Transverse colon (tissue), 4 donors: Measurements from ENCODE around the gene ACTR3C. TPM values are rescaled to one million over a fixed set of nuclear protein-coding genes. Genes with fewer than 3 reads are reported as not detected.
"Not testable (repeated sequence)": the region's sequence is repeated elsewhere in the genome, so short reads cannot be mapped to it uniquely, and the experiment has no call there.

ENCODE experiments used
- DNase-seq: peaks from one replicate; pipeline ENCODE4 v3.0.0-alpha.2; 2019
- H3K27ac ChIP-seq, 4 donors: fragments of 200-600 bp; sonication (generic); 2 replicates each; pipeline ENCODE4 v1.5.1; 2016 to 2018; ENCODE audit warnings: inconsistent platforms in 4 of 4
- H3K27me3 ChIP-seq: fragments of 200-600 bp; sonication (generic); 2 replicates; pipeline ENCODE4 v1.5.1; 2017; ENCODE audit warnings: inconsistent platforms
- H3K36me3 ChIP-seq, 4 donors: fragments of 200-600 bp; sonication (generic); 2 replicates each; pipeline ENCODE4 v1.5.1; 2017 to 2019; ENCODE audit warnings: inconsistent platforms in 4 of 4
- H3K4me1 ChIP-seq, 4 donors: fragments of 200-600 bp; sonication (generic); 2 replicates each; pipeline ENCODE4 v1.5.1; 2017 to 2020; ENCODE audit warnings: inconsistent platforms in 4 of 4
- H3K4me3 ChIP-seq, 4 donors: fragments of 200-600 bp; sonication (generic); 1 replicate in 1 of 4; 2 replicates in 3 of 4; pipeline versions ENCODE4 v1.5.1 to v1.6.1; 2017 to 2019; ENCODE audit warnings: inconsistent platforms in 4 of 4
- H3K9me3 ChIP-seq, 2 donors: fragments of 200-600 bp; sonication (generic); 2 replicates each; pipeline ENCODE4 v1.5.1; 2017 to 2019; ENCODE audit warnings: inconsistent platforms in 2 of 2
- WGBS, 2 donors: methylation state at CpG; one replicate each; pipeline ENCODE4 v1.1.5; 2018; ENCODE audit warnings: low coverage in 1 of 2; 5-methylcytosine and 5-hydroxymethylcytosine counted together
- in situ Hi-C, 4 donors: fragments of 200-750 bp; cut with MboI; loops; one replicate each; pipeline versions ENCODE4 v1.15.0 to v1.15.1; 2017; ENCODE audit warnings: low sequenced_read_pairs in 3 of 4, low pct_ligation_motif_present in 1 of 4, low pct_unique_long_range_greater_than_20kb in 1 of 4
- intact Hi-C: fragments of 100-400 bp; cut with DNase I; formaldehyde crosslinking; loops from one replicate; pipeline ENCODE4 v1.15.1; 2023; ENCODE audit warnings: low total_unique reads
- total RNA-seq, 4 donors: library from RNA; depleted of rRNA; stranded (reverse); fragments of >200 nt; gene quantifications; one replicate each; pipeline ENCODE4 v1.1.0, GENCODE V29; 2016
- TF ChIP-seq, protein P1 (sequence below), 5 experiments: fragments of 200-600 bp in 3 of 5; fragments of 450-650 bp in 2 of 5; sonication (generic) in 3 of 5; IDR thresholded peaks; 1 replicate in 2 of 5; 2 replicates in 3 of 5; pipeline ENCODE4 v1.5.1; 2016 to 2017; ENCODE audit warnings: antibody characterized with exemption in 5 of 5, inconsistent platforms in 3 of 5, mild to moderate bottlenecking in 2 of 5, moderate library complexity in 1 of 5

Gene ACTR3C
- total RNA-seq, 4 donors from 2014 or later: 19.9 to 71.1 (median 42.7) TPM

DNA sequence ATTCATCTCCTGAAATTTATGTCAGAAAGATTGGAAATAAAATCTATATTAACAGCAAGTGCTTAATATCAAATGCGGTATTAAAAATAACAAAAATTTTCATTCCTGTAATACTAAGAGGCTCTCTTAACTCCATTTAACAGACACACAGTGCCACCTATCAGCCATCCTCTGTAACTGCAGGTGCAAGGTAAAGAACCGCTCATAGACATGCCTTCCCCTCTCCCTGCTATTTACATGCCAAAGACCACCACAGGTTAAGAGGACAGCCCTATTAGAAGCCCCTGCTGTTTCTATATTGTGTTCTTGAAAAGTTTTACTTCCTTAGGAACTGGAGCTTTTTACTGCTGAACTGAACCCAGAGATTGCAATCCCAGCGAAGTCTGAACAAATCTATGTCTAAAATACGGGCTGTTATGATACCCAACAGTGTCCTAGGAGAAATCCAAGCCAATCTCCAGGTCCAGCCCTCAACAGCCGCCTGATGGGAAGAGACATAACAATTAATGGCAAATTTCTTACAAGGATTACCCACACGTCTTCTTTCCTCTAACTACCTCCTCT lies 47.1 kb downstream of the ACTR3C start:
- TF ChIP-seq, protein P1, sequence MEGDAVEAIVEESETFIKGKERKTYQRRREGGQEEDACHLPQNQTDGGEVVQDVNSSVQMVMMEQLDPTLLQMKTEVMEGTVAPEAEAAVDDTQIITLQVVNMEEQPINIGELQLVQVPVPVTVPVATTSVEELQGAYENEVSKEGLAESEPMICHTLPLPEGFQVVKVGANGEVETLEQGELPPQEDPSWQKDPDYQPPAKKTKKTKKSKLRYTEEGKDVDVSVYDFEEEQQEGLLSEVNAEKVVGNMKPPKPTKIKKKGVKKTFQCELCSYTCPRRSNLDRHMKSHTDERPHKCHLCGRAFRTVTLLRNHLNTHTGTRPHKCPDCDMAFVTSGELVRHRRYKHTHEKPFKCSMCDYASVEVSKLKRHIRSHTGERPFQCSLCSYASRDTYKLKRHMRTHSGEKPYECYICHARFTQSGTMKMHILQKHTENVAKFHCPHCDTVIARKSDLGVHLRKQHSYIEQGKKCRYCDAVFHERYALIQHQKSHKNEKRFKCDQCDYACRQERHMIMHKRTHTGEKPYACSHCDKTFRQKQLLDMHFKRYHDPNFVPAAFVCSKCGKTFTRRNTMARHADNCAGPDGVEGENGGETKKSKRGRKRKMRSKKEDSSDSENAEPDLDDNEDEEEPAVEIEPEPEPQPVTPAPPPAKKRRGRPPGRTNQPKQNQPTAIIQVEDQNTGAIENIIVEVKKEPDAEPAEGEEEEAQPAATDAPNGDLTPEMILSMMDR (IDR thresholded peaks at IDR 0.05): peak; percentile 62 to 78 (median 74)

DNA sequence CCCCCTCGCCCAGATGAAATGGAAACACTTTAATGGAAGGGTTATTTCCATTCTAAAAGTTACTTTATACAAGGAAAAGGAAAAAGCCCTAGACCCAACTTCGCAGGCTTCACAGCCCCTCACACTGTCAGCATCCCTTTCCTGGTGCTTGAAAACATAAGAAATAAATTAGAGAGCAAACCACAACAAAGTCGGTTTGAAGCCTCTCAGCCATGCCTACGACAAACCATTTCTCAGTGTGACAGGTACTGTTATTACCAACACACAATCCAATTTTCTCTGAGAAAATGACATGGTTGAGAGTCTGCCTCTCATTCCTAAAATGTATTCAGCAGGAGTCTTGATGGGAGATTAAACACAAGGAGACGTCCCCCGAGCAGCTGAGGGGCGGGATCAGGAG lies 51.4 kb downstream of the ACTR3C start:
- H3K4me3 ChIP-seq, H3K27ac ChIP-seq, H3K36me3 ChIP-seq, in situ Hi-C loops, H3K27me3 ChIP-seq, H3K4me1 ChIP-seq, H3K9me3 ChIP-seq, intact Hi-C loops, DNase-seq: not testable (repeated sequence)
- WGBS, 2 donors: 66% methylated on average over 6 of the region's 7 CpGs; no CpG with 5 or more reads in 1 of the 2 donors

More for the DNA sequence above, 47.1 kb downstream of the ACTR3C start:
- H3K27ac ChIP-seq, H3K36me3 ChIP-seq, H3K9me3 ChIP-seq, H3K4me1 ChIP-seq, intact Hi-C loops, H3K4me3 ChIP-seq, H3K27me3 ChIP-seq, in situ Hi-C loops: not testable (repeated sequence)
- DNase-seq: peak; percentile 14
- 6 to 53% methylated on average over 2 to 6 of the region's 6 CpGs for WGBS, 2 donors

DNA sequence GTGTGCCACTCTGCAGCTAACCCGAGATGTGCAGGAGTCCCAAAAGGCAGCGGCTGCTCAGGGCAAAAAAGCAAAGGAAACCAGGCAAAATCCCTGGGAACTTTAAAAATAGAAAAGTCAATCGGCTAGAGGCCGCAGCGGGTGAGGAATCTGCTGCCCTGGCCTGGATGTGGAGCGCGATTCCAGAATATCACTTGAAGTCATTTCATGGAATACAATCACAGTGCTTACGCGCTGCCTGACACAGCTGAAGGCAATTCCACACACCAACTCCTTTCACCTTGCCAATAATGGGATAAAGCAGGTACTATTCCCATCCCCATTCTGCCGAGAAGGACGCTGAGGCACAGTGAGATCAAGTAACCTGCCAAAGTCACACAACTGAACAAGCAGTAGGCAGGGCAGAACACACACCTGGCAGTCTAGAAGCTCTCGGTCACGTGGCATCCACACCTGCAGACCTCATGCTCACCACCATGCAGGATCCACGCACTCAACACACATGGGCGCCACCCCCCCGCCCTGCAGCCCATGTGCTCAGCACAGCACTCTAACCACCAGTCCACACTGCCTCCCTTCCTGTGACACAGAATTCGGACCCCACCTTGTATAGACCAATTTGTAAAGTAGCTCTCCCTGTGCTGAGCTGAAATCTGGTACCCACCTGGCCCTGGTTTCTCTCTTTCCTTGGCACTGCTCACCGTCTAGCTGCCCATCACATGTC lies 53.1 kb downstream of the ACTR3C start:
- H3K4me1 ChIP-seq, H3K27ac ChIP-seq, H3K36me3 ChIP-seq, H3K4me3 ChIP-seq, H3K9me3 ChIP-seq, H3K27me3 ChIP-seq, intact Hi-C loops, in situ Hi-C loops, DNase-seq: not testable (repeated sequence)
- 79% methylated on average over 4 of the region's 18 CpGs; no CpG with 5 or more reads in 1 of the 2 donors for WGBS, 2 donors

DNA sequence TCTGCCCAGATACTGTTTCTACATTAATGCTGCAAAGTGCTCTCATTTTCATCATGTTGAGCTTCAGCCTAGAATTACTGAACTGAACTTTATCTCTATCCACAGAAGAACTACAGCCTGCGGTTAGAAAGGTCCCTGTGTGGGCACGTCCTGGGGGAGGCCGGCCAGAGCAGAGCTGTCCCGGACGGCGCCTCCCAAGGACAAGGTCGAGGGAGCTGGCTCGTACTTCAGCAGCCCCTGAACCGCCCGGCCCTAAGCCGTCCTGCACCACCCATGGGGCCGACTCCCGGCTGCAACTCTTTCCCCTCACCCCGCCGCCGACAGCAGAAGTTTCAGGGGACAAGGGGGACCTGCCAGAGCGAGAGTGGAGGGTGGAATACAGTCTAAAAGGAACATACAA lies 54.5 kb downstream of the ACTR3C start:
- H3K27ac ChIP-seq, H3K4me3 ChIP-seq, H3K4me1 ChIP-seq, in situ Hi-C loops, H3K9me3 ChIP-seq, H3K27me3 ChIP-seq, intact Hi-C loops, H3K36me3 ChIP-seq, DNase-seq: not testable (repeated sequence)
- WGBS, 2 donors: no CpG with 5 or more reads among the region's 17 CpGs

DNA sequence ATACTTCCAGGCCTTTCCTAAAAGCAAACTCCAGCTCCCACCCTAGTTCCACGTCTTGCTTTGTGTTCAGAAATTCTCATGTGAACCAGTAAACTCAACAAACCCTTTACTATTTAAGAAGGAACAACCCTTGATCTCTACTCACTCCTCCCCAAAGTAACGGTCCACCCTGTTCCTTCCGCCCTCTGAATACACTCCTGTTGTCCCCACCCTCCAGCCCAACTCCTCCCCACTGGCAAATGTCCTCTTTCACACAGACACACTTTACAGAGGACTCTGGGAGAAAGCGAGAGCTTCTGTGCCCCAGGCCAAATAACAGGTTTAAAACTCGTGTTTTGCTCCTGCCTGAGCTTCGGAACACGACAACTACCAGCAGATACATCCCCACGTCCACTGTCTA lies 55.1 kb downstream of the ACTR3C start:
- H3K27me3 ChIP-seq, H3K4me1 ChIP-seq, in situ Hi-C loops, H3K9me3 ChIP-seq, H3K4me3 ChIP-seq, intact Hi-C loops, H3K27ac ChIP-seq, H3K36me3 ChIP-seq, DNase-seq: not testable (repeated sequence)
- WGBS, 2 donors: no CpG with 5 or more reads among the region's 8 CpGs

DNA sequence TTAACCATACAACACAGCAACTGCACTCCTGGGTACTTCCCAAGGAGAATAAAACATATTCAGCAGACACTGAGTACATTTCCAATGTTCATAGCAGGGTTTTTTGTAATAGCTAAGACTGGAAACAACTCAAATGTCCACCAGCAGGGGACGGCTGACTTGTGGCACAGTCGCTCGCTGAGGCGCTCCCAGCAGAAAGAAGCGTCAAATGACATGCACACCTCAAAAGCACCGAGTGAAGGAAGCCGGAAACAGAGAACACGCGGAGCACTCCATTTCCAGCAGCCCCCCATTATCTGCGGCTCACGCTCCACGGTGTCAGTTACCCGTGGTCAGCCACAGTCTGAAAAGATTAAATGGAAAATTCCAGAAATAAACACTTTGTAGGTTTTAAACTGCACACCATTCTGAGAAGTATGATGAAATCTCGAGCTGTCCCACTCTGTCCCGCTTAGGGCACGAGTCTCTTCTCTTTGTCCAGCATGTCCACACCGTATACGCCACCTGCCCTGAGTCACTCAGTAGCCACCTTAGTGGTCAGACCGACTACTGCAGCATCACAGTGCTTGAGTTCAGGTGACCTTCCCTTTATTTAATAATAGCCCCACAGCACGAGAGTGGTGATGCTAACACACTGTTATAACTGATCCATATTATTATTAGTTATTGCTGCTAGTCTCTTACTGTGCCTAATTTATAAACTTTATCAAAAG lies 56.2 kb downstream of the ACTR3C start:
- intact Hi-C loops, H3K36me3 ChIP-seq: not testable (repeated sequence)
- WGBS, 2 donors: 80 to 90% methylated on average over 4 to 20 of the region's 20 CpGs

DNA sequence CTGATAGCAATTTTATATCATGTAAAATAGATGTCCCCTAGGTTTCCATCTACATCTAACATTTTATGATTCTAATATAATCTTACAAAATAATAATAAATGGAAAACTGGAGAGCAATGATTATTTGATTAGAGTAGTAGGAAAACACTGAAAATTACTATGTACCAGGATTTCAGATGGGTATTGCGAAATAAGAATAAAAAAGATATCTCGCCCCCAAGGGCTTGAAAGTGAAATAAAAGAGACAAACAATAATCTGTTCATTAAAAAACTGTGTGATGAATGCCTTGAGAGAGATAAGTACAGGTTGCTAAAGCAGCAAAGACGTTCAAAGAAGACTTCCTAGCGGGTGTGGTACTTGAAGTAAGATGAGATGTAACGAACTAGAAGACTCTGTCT lies 60.7 kb downstream of the ACTR3C start:
- WGBS, 2 donors: 84 to 86% methylated on average over 4 to 5 of the region's 5 CpGs
- DNase-seq, intact Hi-C loops, H3K4me1 ChIP-seq, H3K4me3 ChIP-seq, H3K27ac ChIP-seq, H3K9me3 ChIP-seq, H3K27me3 ChIP-seq, in situ Hi-C loops, H3K36me3 ChIP-seq: not testable (repeated sequence)

More for the DNA sequence above, 56.2 kb downstream of the ACTR3C start:
- DNase-seq, H3K4me1 ChIP-seq, in situ Hi-C loops, H3K4me3 ChIP-seq, H3K9me3 ChIP-seq, H3K27me3 ChIP-seq, H3K27ac ChIP-seq: not testable (repeated sequence)

DNA sequence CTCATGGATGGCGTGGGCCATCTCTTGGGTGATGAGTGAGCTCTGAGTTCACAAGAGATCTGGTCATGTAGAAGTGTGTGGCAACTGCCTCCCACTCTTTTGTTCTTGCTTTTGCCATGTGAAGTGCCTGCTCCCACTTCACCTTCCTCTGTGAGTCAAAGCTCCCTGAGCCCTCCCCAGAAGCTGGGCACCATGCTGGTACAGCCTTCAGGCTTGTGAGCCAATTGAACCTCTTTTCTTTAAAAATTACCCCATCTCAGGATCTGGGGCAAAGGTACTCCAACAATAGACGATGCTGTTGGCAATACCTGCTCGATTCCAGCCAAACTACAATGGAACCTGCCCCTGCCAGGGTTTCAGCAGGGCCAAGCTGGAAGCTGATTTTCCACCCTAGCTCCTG lies 75.6 kb downstream of the ACTR3C start:
- H3K9me3 ChIP-seq, H3K4me3 ChIP-seq, DNase-seq, H3K4me1 ChIP-seq, H3K36me3 ChIP-seq, intact Hi-C loops, in situ Hi-C loops, H3K27me3 ChIP-seq, H3K27ac ChIP-seq: not testable (repeated sequence)
- WGBS, 2 donors: 100% methylated on average over 2 of the region's 3 CpGs; no CpG with 5 or more reads in 1 of the 2 donors

DNA sequence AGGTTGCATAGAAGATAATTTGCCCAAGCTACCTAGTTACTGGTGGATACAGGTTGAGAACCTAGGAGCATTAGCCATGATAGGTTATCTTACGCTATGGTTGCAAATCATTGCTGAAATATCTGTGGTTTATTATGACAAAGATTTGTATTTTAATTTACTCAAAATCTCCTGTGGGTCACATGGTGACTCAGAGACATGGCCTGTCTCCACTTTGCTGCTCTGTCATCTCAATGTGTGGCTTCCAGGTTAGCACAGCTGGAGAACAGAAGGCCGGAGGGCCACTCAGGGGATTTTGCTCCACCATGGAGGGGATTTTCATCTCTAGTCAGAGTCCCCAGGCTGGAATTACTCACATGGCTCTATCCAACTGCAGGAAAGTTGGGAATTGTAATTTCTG lies 78.1 kb downstream of the ACTR3C start:
- WGBS, 2 donors: 66% methylated on average over 2 of the region's 2 CpGs; no CpG with 5 or more reads in 1 of the 2 donors
- H3K4me1 ChIP-seq, DNase-seq, H3K27me3 ChIP-seq, H3K27ac ChIP-seq, H3K36me3 ChIP-seq, intact Hi-C loops, in situ Hi-C loops, H3K9me3 ChIP-seq, H3K4me3 ChIP-seq: not testable (repeated sequence)

DNA sequence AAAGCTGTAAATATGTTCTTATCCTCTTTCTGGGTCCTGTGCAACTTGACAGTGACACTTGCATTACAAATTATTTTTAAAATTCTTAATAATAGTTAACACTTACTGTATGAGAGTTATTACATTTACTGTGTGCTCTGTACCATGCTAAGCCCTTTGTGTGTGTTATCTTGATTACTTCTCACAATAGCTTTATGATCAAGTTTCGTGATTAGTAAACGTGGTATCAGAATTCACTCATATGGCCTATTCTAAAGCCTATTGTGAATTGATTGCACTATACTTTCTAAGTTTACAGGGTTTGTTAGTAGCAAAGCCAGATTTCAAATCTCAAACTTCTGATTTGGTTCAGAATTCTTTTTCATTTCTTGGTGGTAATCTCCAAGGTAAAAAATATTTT lies 80.4 kb downstream of the ACTR3C start:
- intact Hi-C loops, H3K4me1 ChIP-seq, H3K9me3 ChIP-seq, H3K4me3 ChIP-seq, H3K27ac ChIP-seq, DNase-seq, H3K27me3 ChIP-seq, H3K36me3 ChIP-seq, in situ Hi-C loops: not testable (repeated sequence)
- WGBS, 2 donors: 67 to 81% methylated on average over 2 of the region's 2 CpGs
